Measurements from ENCODE around the gene MERTK.
"Not testable (repeated sequence)": the region's sequence is repeated elsewhere in the genome, so short reads cannot be mapped to it uniquely, and the experiment has no call there.

Gene MERTK

DNA sequence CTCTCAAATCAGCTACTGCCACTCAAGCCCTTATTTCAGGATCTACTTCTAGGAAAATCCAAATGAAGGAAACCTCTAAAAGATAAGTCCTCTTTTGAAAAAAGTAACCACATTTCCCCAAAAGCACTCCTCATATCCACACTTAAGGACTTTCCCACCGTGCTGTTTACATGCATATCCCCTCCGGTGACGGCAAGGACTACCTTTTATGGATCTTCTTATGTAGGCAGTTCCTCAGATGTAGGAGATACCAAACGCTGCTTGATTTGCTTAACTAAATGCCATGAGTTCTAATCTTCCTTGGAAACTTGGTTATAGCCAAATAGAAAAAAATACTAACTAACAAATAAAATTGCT lies 149.8 kb downstream of the MERTK start:
- no peak for DNase-seq

- no peak for DNase-seq
Observed at GRCh38 chr2:112048887-112049286, 150.5 kb downstream of the MERTK start.

GRCh38 chr2:112050316-112050715 lies 151.9 kb downstream of the MERTK start:
- no peak for DNase-seq

DNA sequence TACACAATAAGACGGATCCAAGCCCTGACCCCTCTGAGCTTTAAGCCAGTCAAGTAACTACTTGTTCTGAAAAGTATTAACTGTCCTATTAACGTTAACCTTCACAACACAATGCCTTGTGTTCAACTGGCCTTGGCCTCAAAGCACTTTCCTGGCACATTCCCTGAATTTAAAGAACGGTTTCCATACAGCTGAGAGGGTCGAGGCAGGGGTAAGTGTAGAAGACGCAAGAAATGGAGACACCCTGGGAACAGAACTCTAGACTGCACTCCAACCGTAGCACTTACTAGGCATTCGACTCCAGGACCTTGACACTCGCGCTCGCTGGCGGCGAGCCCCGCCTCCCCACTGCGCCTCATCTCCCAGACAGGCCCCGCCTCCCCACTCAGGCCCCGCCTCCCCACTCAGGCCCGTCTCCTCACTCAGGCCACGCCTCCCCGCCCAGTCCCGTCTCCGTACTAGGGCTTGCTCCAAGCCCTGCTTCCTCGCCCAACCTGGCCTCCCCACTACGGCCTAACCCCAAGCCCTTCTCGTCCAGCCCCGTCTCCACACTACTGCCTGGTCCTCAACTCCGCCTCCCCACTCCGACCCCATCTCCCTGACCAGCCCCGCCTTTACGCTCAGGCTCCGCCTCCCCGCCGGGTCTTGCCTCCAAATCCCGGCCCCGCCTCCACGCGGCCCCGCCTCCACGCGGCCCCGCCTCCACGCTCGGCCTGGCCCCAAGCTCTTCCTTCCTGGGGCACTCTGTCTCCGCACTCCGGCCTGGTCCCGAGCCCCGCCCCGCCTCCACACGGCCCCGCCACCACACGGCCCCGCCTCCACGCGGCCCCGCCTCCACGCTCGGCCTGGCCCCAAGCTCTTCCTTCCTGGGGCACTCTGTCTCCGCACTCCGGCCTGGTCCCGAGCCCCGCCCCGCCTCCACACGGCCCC lies 155.8 kb downstream of the MERTK start:
- DNase-seq = peak; percentile 94

DNA sequence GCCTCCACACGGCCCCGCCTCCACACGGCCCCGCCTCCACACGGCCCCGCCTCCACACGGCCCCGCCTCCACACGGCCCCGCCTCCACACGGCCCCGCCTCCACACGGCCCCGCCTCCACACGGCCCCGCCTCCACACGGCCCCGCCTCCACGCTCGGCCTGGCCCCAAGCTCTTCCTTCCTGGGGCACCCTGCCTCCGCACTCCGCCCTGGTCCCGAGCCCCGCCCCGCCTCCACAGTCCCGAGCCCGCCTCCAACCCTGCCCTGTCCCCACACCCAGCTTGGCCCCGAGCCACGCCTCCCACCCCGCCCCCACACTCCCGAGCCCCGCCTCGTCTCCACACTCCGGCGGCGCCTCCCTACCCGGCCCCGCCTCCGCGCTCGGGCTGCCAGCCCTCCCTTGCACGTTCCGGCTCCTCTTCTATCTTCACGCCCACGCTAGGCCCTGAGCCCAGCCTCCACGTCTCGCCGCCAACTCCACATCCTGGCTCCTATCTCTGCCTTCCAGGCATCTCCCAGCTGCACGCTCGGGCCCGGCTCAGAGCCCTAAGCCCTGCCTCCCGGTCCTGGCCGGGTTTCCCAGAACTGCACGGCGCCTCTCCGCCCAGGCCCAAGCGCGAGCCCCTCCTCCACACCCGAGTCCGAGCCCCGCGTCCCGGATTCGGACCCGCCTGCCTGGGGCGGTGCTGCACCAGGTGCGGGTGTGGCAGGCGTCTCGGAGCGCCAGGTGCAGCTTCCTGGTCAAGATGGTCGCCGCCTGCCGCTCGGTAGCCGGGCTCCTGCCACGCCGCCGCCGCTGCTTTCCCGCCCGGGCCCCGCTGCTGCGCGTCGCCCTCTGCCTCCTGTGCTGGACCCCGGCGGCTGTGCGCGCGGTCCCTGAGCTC lies 156.7 kb downstream of the MERTK start, which contains the start of gene TMEM87B:
Gene TMEM87B, plus strand, starts transcription at position 423 of the 883 bp plus-strand sequence. Its CDS starts 323 bp downstream, at position 746.
- peak; percentile 99 for DNase-seq

- peak; percentile 58 for DNase-seq
Observed at GRCh38 chr2:112055730-112056625, 157.6 kb downstream of the MERTK start.

- no peak for DNase-seq
Observed at GRCh38 chr2:112056626-112056987, 158.2 kb downstream of the MERTK start.

GRCh38 chr2:112059671-112060070 lies 161.3 kb downstream of the MERTK start:
- DNase-seq = no peak

- DNase-seq = no peak
Observed at GRCh38 chr2:112061299-112061698, 162.9 kb downstream of the MERTK start.

DNA sequence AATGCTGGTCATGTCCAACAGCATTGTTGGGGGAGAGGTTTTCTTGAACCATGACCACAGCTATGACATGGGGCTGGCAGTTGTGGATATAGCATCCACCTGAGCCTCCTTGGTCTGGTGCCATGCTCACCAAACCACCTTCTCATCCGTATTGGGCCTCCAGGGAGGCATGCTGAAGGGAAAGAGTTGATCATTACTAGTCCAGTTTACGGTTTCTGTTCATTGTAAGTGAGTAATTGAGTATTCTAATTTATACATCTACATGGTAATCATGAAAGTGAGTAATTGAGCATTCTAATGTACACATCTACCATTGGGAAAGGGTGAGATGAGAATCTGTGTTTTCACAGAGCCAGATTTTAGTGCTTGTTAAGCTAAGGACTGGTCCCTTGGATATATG lies 163.4 kb downstream of the MERTK start:
- no peak for DNase-seq

GRCh38 chr2:112062894-112063293 lies 164.5 kb downstream of the MERTK start:
- DNase-seq = no peak

DNA sequence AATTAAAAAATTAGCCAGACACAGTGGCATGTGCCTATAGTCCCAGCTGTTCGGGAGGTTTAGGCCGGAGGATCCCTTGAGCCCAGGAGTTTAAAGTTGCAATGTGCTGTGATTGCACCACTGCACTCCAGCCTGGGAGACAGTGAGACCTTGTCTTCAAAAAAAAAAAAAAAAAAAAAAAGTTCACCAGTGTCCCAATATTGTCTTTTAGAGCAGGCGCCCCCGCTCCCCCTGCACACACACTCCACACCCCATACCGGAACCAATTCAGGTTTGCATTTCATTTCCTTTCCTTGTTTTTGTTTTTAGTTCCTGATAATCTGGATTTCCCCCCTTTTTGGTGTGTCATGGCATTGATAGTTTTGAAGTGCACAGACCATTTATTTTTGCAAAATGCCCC lies 167.1 kb downstream of the MERTK start:
- DNase-seq = no peak

DNA sequence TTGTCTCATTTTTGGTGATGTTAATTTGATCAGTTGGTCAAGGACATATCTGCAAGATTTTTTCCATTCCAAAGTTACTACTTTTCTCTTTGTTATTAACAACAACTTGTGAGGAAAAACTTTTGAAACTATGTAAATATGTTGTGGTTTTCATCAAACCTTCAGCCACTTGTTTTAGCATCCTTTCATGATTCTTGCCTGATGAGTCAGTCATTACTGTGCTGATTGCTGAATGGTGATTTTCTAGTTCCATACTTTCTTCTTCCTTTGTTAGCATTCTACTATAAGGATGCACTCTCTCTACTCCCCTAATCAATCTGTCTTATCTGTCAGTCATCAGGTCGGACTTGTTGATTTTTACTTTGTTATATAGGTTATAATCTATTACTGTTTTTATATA lies 167.6 kb downstream of the MERTK start:
- peak; percentile 57 for DNase-seq

DNA sequence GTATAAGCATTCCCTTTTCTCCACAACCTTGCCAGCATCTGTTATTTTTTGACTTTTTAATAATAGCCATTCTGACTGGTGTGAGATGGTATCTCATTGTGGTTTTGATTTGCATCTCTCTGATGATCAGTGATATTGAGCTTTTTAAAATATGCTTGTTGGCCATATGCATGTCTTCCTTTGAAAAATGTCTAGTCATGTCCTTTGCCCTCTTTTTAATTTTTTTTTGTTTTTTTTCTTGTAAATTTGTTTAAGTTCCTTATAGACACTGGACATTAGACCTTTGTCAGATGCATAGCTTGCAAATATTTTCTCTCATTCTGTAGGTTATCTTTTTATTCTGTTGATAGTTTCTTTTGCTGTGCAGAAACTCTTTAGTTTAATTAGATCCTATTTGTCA lies 171.4 kb downstream of the MERTK start:
- DNase-seq = not testable (repeated sequence)

DNA sequence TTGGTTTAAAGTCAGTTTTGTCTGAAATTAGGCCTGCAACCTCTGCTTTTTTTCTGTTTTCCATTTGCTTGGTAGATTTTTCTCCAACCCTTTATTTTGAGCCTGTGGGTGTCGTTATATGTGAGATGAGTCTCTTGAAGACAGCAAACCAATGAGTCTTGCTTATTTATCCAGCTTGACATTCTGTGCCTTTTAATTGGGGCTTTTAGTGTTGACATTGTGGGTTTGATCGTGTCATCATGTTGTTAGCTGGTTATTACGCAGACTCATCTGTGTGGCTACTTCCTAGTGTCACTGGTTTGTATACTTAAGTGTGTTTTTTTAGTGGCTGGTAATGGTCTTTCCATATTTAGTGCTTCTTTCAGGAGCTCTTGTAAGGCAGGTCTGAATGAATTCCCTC lies 175.5 kb downstream of the MERTK start:
- no peak for DNase-seq

DNA sequence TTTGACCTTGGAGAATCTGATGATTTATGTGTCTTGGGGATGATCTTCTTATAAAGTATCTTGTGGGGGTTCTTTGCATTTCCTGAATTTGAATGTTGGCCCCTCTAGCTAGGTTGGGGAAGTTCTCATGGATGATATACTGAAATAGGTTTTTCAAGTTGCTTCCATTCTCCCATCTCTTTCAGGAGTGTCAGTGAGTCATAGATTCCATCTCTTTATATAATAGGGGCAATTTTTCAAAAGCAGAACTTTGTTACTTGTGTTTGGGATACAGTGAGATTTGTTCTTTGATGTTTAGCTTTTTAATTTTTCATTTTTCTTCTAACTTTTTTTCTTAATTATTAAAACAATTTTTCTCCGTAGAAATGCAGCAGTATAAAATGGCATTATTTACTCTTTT lies 176.1 kb downstream of the MERTK start:
- no peak for DNase-seq

- no peak for DNase-seq
Observed at GRCh38 chr2:112075490-112076260, 177.3 kb downstream of the MERTK start.

DNA sequence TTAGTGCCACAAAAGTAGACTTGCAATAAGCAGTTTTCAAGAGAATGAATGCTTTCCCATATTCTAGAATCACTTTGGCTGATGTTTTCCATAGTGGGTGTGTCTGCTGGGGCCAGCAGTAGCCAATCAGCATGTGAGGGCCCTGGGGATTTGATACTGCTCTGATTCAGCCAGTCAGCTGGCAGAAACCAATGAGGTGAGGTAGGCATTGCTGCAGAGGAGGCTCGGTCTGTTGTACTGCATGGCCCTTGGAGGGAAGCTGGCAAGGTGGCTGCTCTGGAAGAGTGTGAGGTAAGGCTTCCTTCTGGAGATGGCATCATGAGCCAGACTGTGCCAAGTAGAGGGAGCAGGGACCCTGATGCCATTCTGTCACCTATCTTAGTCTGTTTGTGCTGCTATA lies 179.4 kb downstream of the MERTK start:
- no peak for DNase-seq
